Nephron progenitor cell (in vitro differentiated cells): Measurements from ENCODE around the gene MCHR1.
A peak's percentile ranks its signal among the peaks of the same experiment; 100 is the strongest.

Source experiments
- DNase-seq: peaks from one replicate; pipeline ENCODE4 v3.0.0; 2021
- H3K27ac Mint-ChIP-seq: 2 replicates; pipeline ENCODE4 v1.8.0; 2021; ENCODE audit warnings: mild to moderate bottlenecking, moderate library complexity, mixed read lengths
- H3K27me3 Mint-ChIP-seq: 2 replicates; pipeline ENCODE4 v1.8.0; 2021; ENCODE audit warnings: mild to moderate bottlenecking, low read depth, mixed read lengths; ENCODE audit not compliant: poor library complexity
- H3K36me3 Mint-ChIP-seq: 2 replicates; pipeline ENCODE4 v1.8.0; 2021; ENCODE audit warnings: low read depth, mixed read lengths
- H3K4me1 Mint-ChIP-seq: 2 replicates; pipeline ENCODE4 v1.8.0; 2021; ENCODE audit warnings: mixed read lengths
- H3K4me3 Mint-ChIP-seq: 2 replicates; pipeline ENCODE4 v1.8.0; 2021; ENCODE audit warnings: mild to moderate bottlenecking, moderate library complexity, mixed read lengths
- H3K9me3 Mint-ChIP-seq: 2 replicates; pipeline ENCODE4 v1.8.0; 2021; ENCODE audit warnings: mild to moderate bottlenecking, moderate library complexity, mixed read lengths
- CTCF ChIP-seq: fragments of 200-600 bp; sonication (generic); IDR thresholded peaks from 2 replicates; pipeline ENCODE4 v1.5.0; 2021; ENCODE audit warnings: antibody characterized with exemption

Gene MCHR1

GRCh38 chr22:40679249-40679963 is at the start of gene MCHR1:
Gene MCHR1, plus strand, starts transcription at chr22:40679484. Its CDS starts 169 bp downstream, at chr22:40679653.
- peak; percentile 32 for DNase-seq
- no peak for TF ChIP-seq CTCF
- Mint-ChIP-seq H3K4me3 (peak within 1 kb of the TSS; percentile 84), H3K4me1 (peaks cover 51% of the 10 kb centered on the region), H3K9me3 (no peaks in the 10 kb centered on the region), H3K27ac (no peak within 1 kb of the TSS), H3K36me3 (no peaks in the 10 kb centered on the region), H3K27me3 (peaks cover 30% of the 10 kb centered on the region)

GRCh38 chr22:40631925-40632324 is 47.4 kb upstream of the MCHR1 start:
- Mint-ChIP-seq H3K27ac (no peak overlapping the region), H3K27me3 (no peaks in the 10 kb centered on the region)

GRCh38 chr22:40633036-40633435 is 46.2 kb upstream of the MCHR1 start:
- TF ChIP-seq CTCF, result no peak
- Mint-ChIP-seq H3K4me1 (peaks cover 41% of the 10 kb centered on the region), H3K27me3 (no peaks in the 10 kb centered on the region), H3K4me3 (no peak overlapping the region), H3K27ac (no peak overlapping the region), H3K9me3 (peaks cover 4% of the 10 kb centered on the region), H3K36me3 (peaks cover 18% of the 10 kb centered on the region)
- no peak for DNase-seq

More at GRCh38 chr22:40631925-40632324, 47.4 kb upstream of the MCHR1 start:
- peaks cover 14% of the 10 kb centered on the region for H3K36me3 Mint-ChIP-seq
- H3K4me1 Mint-ChIP-seq, result peaks cover 39% of the 10 kb centered on the region
- H3K9me3 Mint-ChIP-seq, result no peaks in the 10 kb centered on the region
- no peak for DNase-seq
- H3K4me3 Mint-ChIP-seq, result no peak overlapping the region
- TF ChIP-seq CTCF, result no peak

- no peak for TF ChIP-seq CTCF
- Mint-ChIP-seq H3K27ac (no peak overlapping the region), H3K4me1 (peaks cover 30% of the 10 kb centered on the region), H3K4me3 (peak overlapping the region; percentile 7), H3K36me3 (peaks cover 18% of the 10 kb centered on the region), H3K27me3 (no peaks in the 10 kb centered on the region), H3K9me3 (peaks cover 4% of the 10 kb centered on the region)
- no peak for DNase-seq
Measured at GRCh38 chr22:40634119-40634903, 45.0 kb upstream of the MCHR1 start.

- Mint-ChIP-seq H3K27ac (no peak overlapping the region), H3K27me3 (no peaks in the 10 kb centered on the region), H3K4me1 (peaks cover 35% of the 10 kb centered on the region), H3K9me3 (peaks cover 4% of the 10 kb centered on the region), H3K36me3 (peaks cover 18% of the 10 kb centered on the region), H3K4me3 (peak overlapping the region; percentile 93)
- no peak for TF ChIP-seq CTCF
- DNase-seq, result no peak
Measured at GRCh38 chr22:40635043-40635939, 44.0 kb upstream of the MCHR1 start.
